Raji (cell line): ENCODE results near the gene ARL15.

Experiments
- POLR2A ChIP-seq: IDR thresholded peaks from 2 replicates; pipeline ENCODE4 v1.6.1; 2011; ENCODE audit warnings: low read depth, low read length, control low read depth; ENCODE audit not compliant: insufficient read depth

Gene ARL15

DNA sequence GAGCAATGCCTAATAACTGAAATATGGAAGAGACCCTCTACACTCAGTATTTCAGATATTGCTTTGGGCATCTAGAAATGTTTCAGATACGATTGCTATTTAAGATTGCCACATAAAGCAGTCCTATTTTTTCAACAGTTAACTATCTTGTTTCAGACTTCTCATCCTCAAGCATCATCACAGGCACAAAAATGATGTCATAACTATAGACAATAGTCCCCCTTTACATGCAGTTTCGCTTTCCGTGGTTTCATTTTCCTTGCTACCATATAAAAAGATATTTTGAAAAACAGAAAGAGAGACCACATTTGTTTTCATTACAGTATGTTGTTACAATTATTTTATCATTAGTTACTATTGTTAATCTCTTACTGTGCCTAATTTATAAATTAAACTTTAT lies 402.5 kb downstream of the ARL15 start:
- no peak for TF ChIP-seq POLR2A

DNA sequence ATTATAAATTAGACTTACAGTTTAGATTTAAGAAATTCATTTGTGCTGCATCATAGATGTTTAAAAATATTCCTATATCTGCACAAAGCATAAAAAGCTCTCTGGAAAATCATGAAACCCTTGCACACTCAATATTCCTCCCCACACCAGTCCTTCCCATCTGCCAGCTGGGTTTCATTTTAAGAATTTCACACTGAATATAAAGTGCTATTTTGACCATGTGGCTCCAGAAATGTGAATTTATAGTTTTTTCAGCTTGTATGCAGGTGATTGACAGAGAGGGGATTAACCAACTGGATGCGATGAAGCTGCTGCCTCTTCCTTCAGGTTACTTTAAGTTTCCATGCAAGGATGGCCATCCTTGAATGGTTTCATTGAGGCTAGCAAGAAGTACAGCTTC lies 403.6 kb downstream of the ARL15 start:
- TF ChIP-seq POLR2A: no peak

DNA sequence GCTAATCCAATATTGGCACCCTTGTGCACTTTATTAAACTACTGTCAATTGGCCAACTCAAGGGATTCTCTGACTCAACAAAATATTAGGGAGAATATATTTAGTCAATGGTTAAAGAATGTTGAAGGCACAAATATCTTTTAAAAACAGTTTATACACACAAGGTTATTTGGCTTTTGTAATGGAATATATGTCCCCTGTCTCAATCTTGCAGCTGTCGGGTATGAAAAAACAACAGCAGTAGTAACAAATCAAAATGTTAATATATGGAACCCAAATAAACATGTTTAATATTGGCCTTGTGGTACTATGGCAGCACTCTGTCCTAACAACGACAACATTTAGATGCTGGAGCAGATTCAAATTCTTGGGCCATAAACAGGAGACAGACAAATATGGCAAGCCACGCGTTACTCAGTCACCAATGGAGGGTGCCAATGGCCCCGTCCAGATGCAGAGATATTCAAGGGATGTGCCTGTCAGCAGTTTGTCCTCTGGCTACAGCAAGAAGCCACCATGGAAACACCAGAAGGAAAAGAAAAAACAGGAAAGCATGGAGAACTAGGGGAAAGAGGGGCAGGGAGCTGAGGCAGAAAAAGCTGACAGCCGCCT lies 408.0 kb downstream of the ARL15 start:
- TF ChIP-seq POLR2A: no peak

DNA sequence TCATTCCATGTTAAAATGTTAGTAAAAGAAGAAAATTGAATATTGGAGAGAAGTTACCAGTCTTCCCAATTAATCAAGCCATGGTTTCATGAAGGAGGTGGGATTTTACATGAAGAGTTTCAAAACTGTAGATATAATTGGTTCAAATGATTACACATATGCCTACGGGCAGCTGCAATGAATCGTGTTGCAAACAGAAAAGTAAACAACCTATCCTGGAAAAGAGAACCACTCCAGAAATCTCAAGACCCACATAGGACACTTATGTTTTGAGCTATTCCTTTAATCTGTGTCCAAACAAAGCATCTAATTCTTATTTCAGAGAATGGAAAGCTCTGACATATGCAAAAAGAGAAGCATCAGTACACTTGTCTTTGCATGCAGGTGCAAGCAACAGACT lies 409.7 kb downstream of the ARL15 start:
- TF ChIP-seq POLR2A: no peak

DNA sequence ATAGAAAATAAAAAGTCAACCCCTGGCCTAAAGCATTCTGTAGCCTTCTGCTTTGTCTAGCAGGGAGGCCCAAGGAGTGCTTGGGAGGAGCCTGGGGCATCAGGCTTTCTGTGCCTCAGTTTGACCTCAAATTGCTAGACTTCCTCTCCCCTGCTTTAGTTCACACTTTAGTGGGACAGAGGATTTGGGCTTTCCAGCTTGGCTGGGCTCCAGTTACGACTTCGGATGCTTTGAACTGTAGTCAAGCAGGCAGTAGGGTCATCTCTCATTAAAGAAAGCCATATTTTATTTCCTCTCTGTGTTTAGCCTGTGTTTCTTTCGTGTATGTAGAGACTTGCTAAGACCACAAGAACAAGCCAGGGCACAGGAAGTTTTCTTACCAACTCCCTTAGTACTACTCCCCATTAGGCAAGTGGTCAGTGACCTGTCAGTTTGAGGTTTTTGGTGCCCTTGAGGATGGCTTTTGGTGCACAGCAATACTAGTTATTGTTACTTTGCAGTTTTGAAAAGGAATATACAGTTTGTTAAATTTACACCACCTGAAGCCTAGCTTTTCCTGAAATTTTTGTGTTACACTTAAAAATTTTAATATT lies 415.2 kb downstream of the ARL15 start:
- TF ChIP-seq POLR2A: no peak

DNA sequence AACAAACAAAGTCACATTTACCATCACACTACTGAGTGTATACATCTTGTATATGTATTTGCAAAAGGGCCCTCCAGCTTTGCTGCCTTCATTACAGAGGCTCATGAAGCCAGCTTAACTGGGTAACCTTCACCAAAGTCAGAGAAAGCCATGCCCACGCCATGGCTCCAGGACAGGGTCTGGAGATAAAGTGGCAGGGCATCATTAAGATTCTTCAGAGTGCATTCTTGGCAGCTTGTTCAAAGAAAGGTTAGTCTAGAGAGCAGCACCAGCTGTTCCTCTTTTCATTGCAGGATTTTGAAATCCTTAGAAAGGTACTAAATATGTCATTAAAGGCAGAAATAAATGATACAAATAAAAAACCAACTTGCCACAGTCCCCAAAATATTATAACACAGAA lies 416.7 kb downstream of the ARL15 start:
- no peak for TF ChIP-seq POLR2A

DNA sequence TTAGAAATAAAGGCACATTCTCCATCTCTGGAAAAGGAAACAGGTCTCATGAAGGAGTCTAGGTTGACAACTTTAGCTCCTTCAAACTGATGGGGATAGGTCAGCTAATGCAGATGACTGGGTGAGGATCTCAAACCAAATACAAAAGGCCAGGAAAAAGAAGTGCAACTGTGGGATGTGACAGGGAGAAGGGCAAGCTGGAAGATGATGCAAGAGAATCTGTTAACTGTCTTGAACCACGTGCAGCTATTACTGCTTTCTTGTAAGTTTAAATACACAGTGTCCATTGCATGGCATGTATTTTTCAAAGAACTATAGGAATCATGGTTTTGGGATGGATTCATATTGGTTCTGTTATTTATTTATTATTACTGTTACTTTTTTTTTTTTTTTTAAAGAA lies 418.1 kb downstream of the ARL15 start:
- TF ChIP-seq POLR2A: no peak

DNA sequence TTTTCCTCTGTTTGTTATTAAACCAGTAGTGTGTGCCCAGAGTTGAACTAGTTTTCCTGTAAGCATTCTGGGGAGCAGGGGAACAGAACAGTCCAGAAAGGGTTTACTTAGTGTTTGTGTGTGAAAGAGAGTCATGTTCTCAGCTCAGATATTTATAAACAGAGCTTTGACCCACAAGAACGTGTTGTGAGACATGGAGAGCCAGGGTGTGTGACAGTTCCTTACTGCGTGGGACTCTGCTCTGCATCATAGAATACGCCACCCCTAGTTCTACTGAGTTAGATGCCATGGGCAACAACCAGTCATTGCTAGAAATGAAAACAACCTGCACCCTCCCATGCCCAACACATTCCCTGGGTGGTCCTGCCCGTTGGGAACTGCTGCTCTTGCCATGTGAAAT lies 419.2 kb downstream of the ARL15 start:
- TF ChIP-seq POLR2A: no peak

DNA sequence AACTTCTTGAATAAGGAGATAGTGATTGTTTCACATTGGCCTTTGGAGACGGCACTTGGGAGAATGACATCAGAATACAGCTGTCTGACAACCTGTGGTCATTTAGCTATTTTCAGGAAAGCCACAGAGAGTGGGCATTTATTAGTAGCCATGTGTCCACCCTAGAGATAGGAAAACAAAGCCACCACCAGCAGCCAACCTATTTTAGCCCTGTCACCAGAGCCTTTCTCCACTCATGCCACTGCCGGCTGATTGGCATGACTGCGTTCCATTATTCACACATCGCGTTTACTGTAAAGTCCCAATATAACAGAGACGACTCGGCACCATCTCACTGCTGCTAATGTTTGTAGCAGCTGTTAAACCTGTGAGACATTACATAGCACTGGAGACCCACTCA lies 419.9 kb downstream of the ARL15 start:
- no peak for TF ChIP-seq POLR2A

DNA sequence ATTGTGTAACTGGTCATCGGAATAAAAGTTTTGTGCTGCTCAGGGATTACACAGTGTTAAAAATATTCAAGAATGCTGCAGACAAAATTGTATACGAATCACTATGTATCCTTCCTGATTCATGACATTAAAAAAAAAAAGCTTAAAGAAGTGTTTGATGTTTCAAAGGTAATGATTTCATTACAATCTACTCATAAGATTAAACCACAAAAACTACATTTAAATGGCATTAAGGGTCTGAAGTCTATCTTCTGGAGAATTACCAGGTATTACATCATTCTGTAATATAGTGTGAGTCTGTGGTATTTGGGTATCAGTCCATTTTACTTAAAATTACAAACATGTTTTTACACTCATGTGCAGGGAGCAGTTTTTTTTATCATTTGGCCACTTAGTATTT lies 425.5 kb downstream of the ARL15 start:
- TF ChIP-seq POLR2A: no peak

DNA sequence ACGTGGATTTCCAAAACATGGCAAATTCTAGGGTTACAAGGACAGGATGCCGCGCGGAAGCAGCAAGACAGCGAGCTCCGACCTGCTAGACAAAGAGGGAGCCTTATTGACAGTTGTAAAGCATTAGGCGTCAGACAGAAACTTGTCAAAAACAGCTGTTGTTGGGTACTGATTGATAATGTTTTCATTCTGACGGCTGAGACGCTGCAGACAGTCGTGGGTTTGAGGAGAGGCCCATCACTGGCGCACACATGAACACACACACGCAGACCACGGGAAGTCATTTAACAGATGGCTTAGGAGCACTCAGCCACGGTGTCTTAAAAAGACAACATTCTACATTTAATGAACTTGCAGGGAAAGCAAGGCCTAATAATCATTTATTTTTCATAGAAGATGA lies 426.0 kb downstream of the ARL15 start:
- no peak for TF ChIP-seq POLR2A

DNA sequence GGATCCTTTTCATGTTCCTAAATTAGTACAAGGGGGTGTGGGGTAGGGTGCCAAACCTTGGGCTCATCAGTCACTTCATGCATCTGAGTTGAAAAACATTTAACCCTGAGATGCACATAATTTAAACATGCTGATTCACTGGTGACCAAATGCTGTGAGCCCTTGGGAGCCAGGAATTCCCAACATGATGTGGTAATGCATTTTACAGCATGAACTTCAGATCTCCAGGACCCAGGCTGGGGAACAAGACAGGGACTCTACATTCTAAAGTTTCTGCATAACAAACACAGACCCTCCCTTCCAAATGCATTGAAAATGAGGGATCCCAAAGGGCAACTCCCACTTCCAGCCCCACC lies 427.7 kb downstream of the ARL15 start:
- TF ChIP-seq POLR2A: no peak

DNA sequence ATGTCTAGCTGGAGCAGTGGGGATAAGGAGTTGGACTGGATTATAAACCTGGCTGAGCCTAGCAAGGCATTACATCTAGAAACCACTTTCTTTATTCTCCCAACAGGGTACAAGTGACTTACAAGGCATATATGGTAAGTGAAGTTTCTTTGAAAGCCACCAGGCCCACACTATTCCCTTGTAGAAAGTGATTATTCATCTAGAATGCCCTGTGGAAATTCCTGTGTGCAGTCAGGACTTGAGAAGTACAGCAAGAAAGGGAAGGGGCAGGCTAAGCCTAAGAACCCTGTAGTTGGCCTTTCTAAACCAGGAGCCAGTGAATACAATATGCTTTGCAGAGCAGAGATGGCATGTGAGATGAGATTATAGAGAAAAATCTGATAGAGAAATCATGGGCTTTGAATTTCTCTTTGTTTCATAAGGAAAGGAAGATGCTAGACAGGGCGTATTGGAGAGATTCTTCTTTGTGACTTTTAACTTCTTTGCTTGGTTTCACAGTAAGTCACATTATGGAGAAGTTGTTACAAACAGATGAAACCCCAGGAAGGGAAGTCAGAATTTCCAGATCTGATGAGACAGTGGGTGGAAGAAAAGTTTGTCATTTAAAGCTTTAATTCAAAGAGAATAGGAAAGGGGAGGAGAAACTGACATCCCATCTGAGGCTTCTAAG lies 428.2 kb downstream of the ARL15 start:
- no peak for TF ChIP-seq POLR2A

DNA sequence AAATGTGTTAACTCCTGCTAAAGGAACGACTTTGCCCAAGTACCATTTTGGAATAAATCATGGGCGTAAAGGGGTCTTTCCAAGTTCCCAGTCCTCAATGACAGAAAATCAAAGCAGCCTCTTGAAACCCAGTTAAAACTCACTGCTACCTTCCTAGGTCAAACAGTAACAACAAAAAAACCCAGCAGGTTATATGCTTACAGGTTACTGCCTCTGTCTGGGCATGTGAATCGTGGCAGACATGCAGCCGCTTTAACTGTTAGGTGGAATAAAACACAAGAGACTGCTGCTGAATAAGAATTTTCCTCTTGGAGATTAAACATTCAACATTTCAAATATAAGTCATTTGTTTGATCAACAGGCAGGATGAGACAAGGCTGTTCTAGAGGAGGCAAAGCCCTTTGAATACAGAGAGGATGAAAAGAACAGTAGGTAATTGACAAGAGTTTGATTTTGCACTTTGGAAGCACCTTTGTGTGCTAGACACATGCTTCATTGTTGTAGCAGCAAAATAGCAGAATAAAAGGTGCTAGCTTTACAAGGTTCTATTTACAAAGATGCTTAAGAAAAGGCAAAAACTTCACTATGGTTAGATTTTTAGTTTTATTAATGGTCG lies 430.6 kb downstream of the ARL15 start:
- TF ChIP-seq POLR2A: no peak

DNA sequence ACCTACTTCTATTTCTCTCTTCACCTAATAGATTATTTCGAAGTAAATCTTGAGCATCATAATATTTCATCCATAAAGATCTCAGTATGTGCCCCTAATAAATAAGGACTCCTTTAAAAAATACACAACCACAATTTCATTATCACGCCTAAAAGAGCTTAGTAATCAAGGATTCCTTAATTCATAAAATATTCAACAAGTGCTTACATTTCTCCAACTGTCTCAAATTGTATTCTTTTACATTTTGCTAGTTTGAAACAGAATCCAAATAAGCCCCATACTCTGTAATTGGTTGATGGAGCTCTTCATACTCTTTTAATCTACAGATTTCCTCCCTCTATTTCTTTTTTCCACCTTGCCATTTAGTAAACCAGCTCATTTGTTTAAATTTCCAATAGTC lies 432.4 kb downstream of the ARL15 start:
- no peak for TF ChIP-seq POLR2A

DNA sequence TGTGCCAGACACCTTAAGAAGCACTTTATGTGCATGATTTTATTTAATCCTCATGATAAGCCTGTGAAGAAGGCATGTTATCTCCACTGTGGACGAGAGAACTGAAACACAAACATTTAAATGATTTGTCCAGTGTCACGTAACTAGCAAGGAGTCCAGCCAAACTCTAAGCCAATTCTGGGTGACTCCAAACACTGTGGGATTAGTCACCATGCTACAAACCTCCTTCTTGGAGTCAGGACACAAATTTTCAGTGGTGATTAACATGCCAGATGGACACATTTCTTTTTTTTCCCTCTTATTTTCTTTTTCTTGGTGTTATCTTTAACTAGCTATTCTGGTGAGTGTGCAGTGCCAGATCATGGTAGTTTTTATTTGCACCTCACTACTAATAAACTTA lies 433.1 kb downstream of the ARL15 start:
- TF ChIP-seq POLR2A: no peak
